GM23338 (cell line): ENCODE results near the gene GATA5.
A peak's percentile ranks its signal among the peaks of the same experiment; 100 is the strongest.

Experiments
- CTCF ChIP-seq, 2 experiments: fragments of 200-600 bp in 1 of 2; sonication (generic) in 1 of 2; conservative IDR thresholded peaks; 2 replicates each; pipeline versions ENCODE4 v1.5.1 to v1.6.1; 2016 to 2017; ENCODE audit warnings: antibody characterized with exemption in 2 of 2, low read depth in 2 of 2, mild to moderate bottlenecking in 2 of 2, moderate library complexity in 1 of 2
- EZH2 ChIP-seq: fragments of 200-600 bp; sonication (generic); IDR thresholded peaks from one replicate; pipeline ENCODE4 v1.8.0; 2017; ENCODE audit warnings: antibody characterized with exemption, mild to moderate bottlenecking, low read depth; ENCODE audit not compliant: unreplicated experiment
- TF ChIP-seq, protein P1 (sequence below): IDR thresholded peaks from one replicate; pipeline ENCODE4 v1.6.1; 2018; ENCODE audit warnings: antibody characterized with exemption; ENCODE audit not compliant: unreplicated experiment

DNA sequence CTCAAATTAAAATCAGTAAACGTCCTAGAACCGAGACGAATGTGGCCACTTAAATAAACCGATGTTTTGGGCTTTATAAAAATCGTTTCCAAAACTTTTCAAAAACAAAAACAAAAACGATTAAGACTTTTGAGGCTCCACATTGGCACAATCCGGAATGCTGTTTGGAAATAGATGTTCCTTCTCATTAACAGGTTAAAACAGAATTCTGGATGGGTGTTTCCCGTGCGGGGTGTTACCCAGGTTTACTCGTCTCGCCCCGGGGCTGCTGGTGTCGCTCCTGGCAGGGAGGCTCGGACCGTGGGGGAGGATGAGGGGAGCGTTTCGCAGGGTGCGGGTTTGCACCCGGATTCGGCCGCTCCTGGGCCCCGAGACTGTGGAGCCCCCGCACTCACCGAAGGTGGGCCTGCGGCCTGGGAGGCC lies 1.2 kb downstream of the GATA5 start:
- TF ChIP-seq EZH2 (peak; percentile 98), CTCF (conservative IDR thresholded peaks at IDR 0.05; ENCODE audit: low read depth in 2 of 2) (no peak)
- TF ChIP-seq, protein P1, sequence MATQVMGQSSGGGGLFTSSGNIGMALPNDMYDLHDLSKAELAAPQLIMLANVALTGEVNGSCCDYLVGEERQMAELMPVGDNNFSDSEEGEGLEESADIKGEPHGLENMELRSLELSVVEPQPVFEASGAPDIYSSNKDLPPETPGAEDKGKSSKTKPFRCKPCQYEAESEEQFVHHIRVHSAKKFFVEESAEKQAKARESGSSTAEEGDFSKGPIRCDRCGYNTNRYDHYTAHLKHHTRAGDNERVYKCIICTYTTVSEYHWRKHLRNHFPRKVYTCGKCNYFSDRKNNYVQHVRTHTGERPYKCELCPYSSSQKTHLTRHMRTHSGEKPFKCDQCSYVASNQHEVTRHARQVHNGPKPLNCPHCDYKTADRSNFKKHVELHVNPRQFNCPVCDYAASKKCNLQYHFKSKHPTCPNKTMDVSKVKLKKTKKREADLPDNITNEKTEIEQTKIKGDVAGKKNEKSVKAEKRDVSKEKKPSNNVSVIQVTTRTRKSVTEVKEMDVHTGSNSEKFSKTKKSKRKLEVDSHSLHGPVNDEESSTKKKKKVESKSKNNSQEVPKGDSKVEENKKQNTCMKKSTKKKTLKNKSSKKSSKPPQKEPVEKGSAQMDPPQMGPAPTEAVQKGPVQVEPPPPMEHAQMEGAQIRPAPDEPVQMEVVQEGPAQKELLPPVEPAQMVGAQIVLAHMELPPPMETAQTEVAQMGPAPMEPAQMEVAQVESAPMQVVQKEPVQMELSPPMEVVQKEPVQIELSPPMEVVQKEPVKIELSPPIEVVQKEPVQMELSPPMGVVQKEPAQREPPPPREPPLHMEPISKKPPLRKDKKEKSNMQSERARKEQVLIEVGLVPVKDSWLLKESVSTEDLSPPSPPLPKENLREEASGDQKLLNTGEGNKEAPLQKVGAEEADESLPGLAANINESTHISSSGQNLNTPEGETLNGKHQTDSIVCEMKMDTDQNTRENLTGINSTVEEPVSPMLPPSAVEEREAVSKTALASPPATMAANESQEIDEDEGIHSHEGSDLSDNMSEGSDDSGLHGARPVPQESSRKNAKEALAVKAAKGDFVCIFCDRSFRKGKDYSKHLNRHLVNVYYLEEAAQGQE, result no peak
